ENCODE results near the gene ATP9B.

ATP9B gene

GRCh38 chr18:79366177-79367094 is 297.2 kb downstream of the ATP9B start (continued):
- TF ChIP-seq ZBTB44 (tag by site-specific recombination; IDR thresholded peaks at IDR 0.05) (no peak), ZNF394 (tag by site-specific recombination; IDR thresholded peaks at IDR 0.05; ENCODE audit: borderline replicate concordance) (no peak), ZNF837 (tag by site-specific recombination; IDR thresholded peaks at IDR 0.05) (no peak)

- no peaks in the 10 kb centered on the region for H3K4me1 ChIP-seq (ENCODE audit: control insufficient read depth, insufficient read depth, low read length)
- no peak overlapping the region for H3K27ac ChIP-seq (ENCODE audit: extremely low read depth, low read depth, low read length)
- ChIA-PET CTCF (interaction anchor here (1.2 kb wide), 1 partner anchor 13 kb away, joined by 5 read pairs; no protein-coding TSS in a partner anchor), POLR2A (no interaction called here)
- H3K9me3 ChIP-seq (ENCODE audit: control insufficient read depth, insufficient read depth, low read depth, low read length) = no peaks in the 10 kb centered on the region
- no peaks in the 10 kb centered on the region for H3K36me3 ChIP-seq (ENCODE audit: control insufficient read depth in 2 of 2, insufficient read depth in 1 of 2, low read length in 2 of 2)
- TF ChIP-seq ZNF280D (tag by site-specific recombination; IDR thresholded peaks at IDR 0.05) = no peak
- TF ChIP-seq REPIN1 (tag by site-specific recombination; IDR thresholded peaks at IDR 0.05; ENCODE audit: low read depth) = no peak
- no peak for TF ChIP-seq ZNF354C (tag by site-specific recombination; IDR thresholded peaks at IDR 0.05; ENCODE audit: borderline replicate concordance, low read depth)
- TF ChIP-seq ZBTB11 (tag by site-specific recombination; conservative IDR thresholded peaks at IDR 0.05; ENCODE audit: low read depth) = no peak
- no peak for TF ChIP-seq ZNF2 (tag by site-specific recombination; IDR thresholded peaks at IDR 0.05)
- TF ChIP-seq ZNF626 (tag by site-specific recombination; IDR thresholded peaks at IDR 0.05) = no peak
- TF ChIP-seq HOXD13 (CRISPR knock-in tag; IDR thresholded peaks at IDR 0.05; ENCODE audit: borderline replicate concordance) = no peak
- no peak for TF ChIP-seq ZNF830 (tag by site-specific recombination; IDR thresholded peaks at IDR 0.05; ENCODE audit: low read depth)
- TF ChIP-seq BCL11B (tag by site-specific recombination; IDR thresholded peaks at IDR 0.05; ENCODE audit: low read depth) = no peak
- no peak for TF ChIP-seq ZNF549 (tag by site-specific recombination; IDR thresholded peaks at IDR 0.05)
- no peak for TF ChIP-seq KLF8 (tag by site-specific recombination; IDR thresholded peaks at IDR 0.05)
- no peak for TF ChIP-seq ZSCAN5A (tag by site-specific recombination; IDR thresholded peaks at IDR 0.05)
- no peak for TF ChIP-seq ZNF837 (tag by site-specific recombination; IDR thresholded peaks at IDR 0.05)
- TF ChIP-seq ZNF514 (tag by site-specific recombination; IDR thresholded peaks at IDR 0.05) = no peak
- H3K4me3 ChIP-seq (ENCODE audit: low read depth, low read length) = no peak overlapping the region
Observed at GRCh38 chr18:79367480-79367879, 298.3 kb downstream of the ATP9B start.

Measured in HEK293 (cell line).